Endothelial cell of umbilical vein (primary cell): ENCODE measurements around the gene LACTBL1. TPM values are rescaled to one million over a fixed set of nuclear protein-coding genes. Genes with fewer than 3 reads are reported as not detected.

Experiments
- BruUV-seq: library from RNA; stranded (reverse); fragments of 400-500 nt; replicated peaks from 2 replicates; lab custom pipeline; 2021; lab: Mats Ljungman, UMichigan
- CTCF ChIA-PET: fragments of 300-600, 350-600 bp; sonication (Branson Sonifier 250); formaldehyde crosslinking; loops from one replicate; lab custom pipeline; 2021; ENCODE audit warnings: antibody characterized with exemption, inconsistent platforms; lab: Charles Lee
- POLR2A ChIA-PET: fragments of 300-600, 350-600 bp; sonication (Branson Sonifier 250); formaldehyde crosslinking; loops from one replicate; lab custom pipeline; 2021; ENCODE audit warnings: antibody characterized with exemption, inconsistent platforms; lab: Charles Lee
- DNase-seq: peaks from one replicate; pipeline ENCODE4 v3.0.0-alpha.2; 2011; ENCODE audit warnings: low read depth, low spot score
- FAIRE-seq: peaks from 2 replicates; lab custom pipeline; 2011; peaks lifted over from hg19 to GRCh38; lab: Jason Lieb, UNC
- H2AFZ ChIP-seq: 2 replicates; pipeline ENCODE4 v1.6.0; 2012; ENCODE audit warnings: low read depth, low read length, control low read depth, inconsistent platforms
- H3K27ac ChIP-seq: 2 replicates; pipeline ENCODE4 v1.5.1; 2011; ENCODE audit warnings: low read depth, mild to moderate bottlenecking, control low read depth, low read length, moderate library complexity; ENCODE audit not compliant: insufficient read depth
- H3K27me3 ChIP-seq, 2 experiments: 2 replicates each; pipeline versions ENCODE4 v1.6.0 to v1.6.1; 2011; ENCODE audit warnings: low read length in 2 of 2, mixed read lengths in 1 of 2; ENCODE audit not compliant: control insufficient read depth in 2 of 2, insufficient read depth in 2 of 2
- H3K36me3 ChIP-seq, 2 experiments: 2 replicates in 1 of 2; 3 replicates in 1 of 2; pipeline ENCODE4 v1.5.1; 2011; ENCODE audit warnings: low read length in 2 of 2, mild to moderate bottlenecking in 1 of 2, moderate library complexity in 1 of 2; ENCODE audit not compliant: control insufficient read depth in 2 of 2, insufficient read depth in 2 of 2; ENCODE audit errors: extremely low read depth in 1 of 2
- H3K4me1 ChIP-seq: 3 replicates; pipeline ENCODE4 v1.5.1; 2011; ENCODE audit warnings: mild to moderate bottlenecking, low read length; ENCODE audit not compliant: control insufficient read depth, insufficient read depth; ENCODE audit errors: extremely low read depth
- H3K4me2 ChIP-seq: 2 replicates; pipeline ENCODE4 v1.6.1; 2011; ENCODE audit warnings: low read length, control low read depth, mixed read lengths; ENCODE audit not compliant: insufficient read depth
- H3K4me3 ChIP-seq, 3 experiments: fragments of 200-600 bp in 1 of 3; sonication (generic), shearing (Covaris generic) in 1 of 3; replicated peaks in 1 of 3; 2 replicates each; pipeline ENCODE4 v1.5.1; 2011 to 2016; ENCODE audit warnings: control low read depth in 3 of 3, low read length in 3 of 3, mild to moderate bottlenecking in 2 of 3, inconsistent platforms in 1 of 3, low read depth in 1 of 3, moderate library complexity in 1 of 3; ENCODE audit not compliant: insufficient read depth in 1 of 3
- H3K79me2 ChIP-seq: 2 replicates; pipeline ENCODE4 v1.6.0; 2012; ENCODE audit warnings: low read length, inconsistent platforms; ENCODE audit not compliant: control insufficient read depth, insufficient read depth
- H3K9ac ChIP-seq: replicated peaks from 2 replicates; pipeline ENCODE3; 2011; ENCODE audit warnings: low read length, control low read depth; ENCODE audit not compliant: insufficient read depth; ENCODE audit errors: extremely low read depth
- H3K9me1 ChIP-seq: replicated peaks from 3 replicates; pipeline ENCODE4 v1.6.0; 2011; ENCODE audit warnings: mild to moderate bottlenecking, low read length; ENCODE audit not compliant: control insufficient read depth, insufficient read depth; ENCODE audit errors: extremely low read depth
- H3K9me3 ChIP-seq: replicated peaks from 2 replicates; pipeline ENCODE4 v1.5.1; 2012; ENCODE audit warnings: low read length, inconsistent platforms; ENCODE audit not compliant: control insufficient read depth, insufficient read depth
- H4K20me1 ChIP-seq: replicated peaks from 2 replicates; pipeline ENCODE3; 2011; ENCODE audit warnings: mild to moderate bottlenecking, low read length; ENCODE audit not compliant: control insufficient read depth, insufficient read depth; ENCODE audit errors: extremely low read depth
- CTCF ChIP-seq, 2 donors: IDR thresholded peaks; 1 replicate in 1 of 2; 2 replicates in 1 of 2; pipeline ENCODE4 v1.5.1; 2011; ENCODE audit warnings: low read length in 2 of 2, mild to moderate bottlenecking in 2 of 2, moderate library complexity in 2 of 2, control low read depth in 1 of 2, inconsistent platforms in 1 of 2, low read depth in 1 of 2; ENCODE audit not compliant: insufficient read depth in 1 of 2; ENCODE audit errors: extremely low read depth in 1 of 2
- EZH2 ChIP-seq: IDR thresholded peaks from 2 replicates; pipeline ENCODE4 v1.6.1; 2012; ENCODE audit warnings: borderline replicate concordance, low read depth, mild to moderate bottlenecking, moderate library complexity, low read length, inconsistent platforms; ENCODE audit not compliant: severe bottlenecking
- FOS ChIP-seq: IDR thresholded peaks from 2 replicates; pipeline ENCODE4 v1.6.1; 2011; ENCODE audit warnings: mild to moderate bottlenecking, low read length, moderate library complexity, borderline replicate concordance; ENCODE audit not compliant: insufficient read depth
- GATA2 ChIP-seq: IDR thresholded peaks from 2 replicates; pipeline ENCODE4 v1.7.0; 2011; ENCODE audit warnings: low read depth, mild to moderate bottlenecking, moderate library complexity, mixed read lengths, low read length; ENCODE audit not compliant: insufficient read length, insufficient read depth
- JUN ChIP-seq: IDR thresholded peaks from 2 replicates; pipeline ENCODE4 v1.6.1; 2011; ENCODE audit warnings: borderline replicate concordance, low read depth; ENCODE audit not compliant: insufficient read length, insufficient read depth
- MAX ChIP-seq: IDR thresholded peaks from 2 replicates; pipeline ENCODE4 v1.6.1; 2011; ENCODE audit not compliant: insufficient read depth, insufficient read length
- MYC ChIP-seq: IDR thresholded peaks from one replicate; pipeline ENCODE4 v1.6.1; 2011; ENCODE audit warnings: mild to moderate bottlenecking, low read depth, low read length
- POLR2A ChIP-seq: IDR thresholded peaks from 2 replicates; pipeline ENCODE4 v1.6.1; 2012; ENCODE audit warnings: low read depth, mild to moderate bottlenecking, control low read depth, low read length
- POLR2AphosphoS5 ChIP-seq: IDR thresholded peaks from 2 replicates; pipeline ENCODE4 v1.6.1; 2012; ENCODE audit warnings: low read depth, mild to moderate bottlenecking, control low read depth, low read length, moderate library complexity; ENCODE audit not compliant: insufficient read depth
- dilution Hi-C: fragments of 300-500 bp; cut with MboI; formaldehyde crosslinking; loops from one replicate; pipeline ENCODE4 v1.15.0; 2019; ENCODE audit warnings: low sequenced_read_pairs; ENCODE audit not compliant: extremely low pct_ligation_motif_present
- intact Hi-C: fragments of 100-400 bp; cut with micrococcal nuclease; formaldehyde crosslinking; loops from one replicate; pipeline ENCODE4 v1.10.0; 2022
- polyA plus RNA-seq, 4 experiments: library from polyadenylated mRNA; depleted of rRNA in 3 of 4; stranded (reverse) in 3 of 4; unstranded in 1 of 4; fragments of >200 nt; gene quantifications; 2 replicates each; pipeline versions ENCODE4 v1.2.1 to v1.2.3, GENCODE V29; 2011 to 2012; ENCODE audit warnings: missing spikeins in 1 of 4
- total RNA-seq: library from RNA; stranded (reverse); gene quantifications from 2 replicates; pipeline ENCODE4 v1.2.3, GENCODE V29; 2021

The LACTBL1 gene
- total and polyA plus RNA-seq, 2 donors (not counting 3 experiments of a cell fraction or from before 2014, with no cell fraction given): not detected

- DNase-seq (no peak), FAIRE-seq (no peak)
- H3K79me2 ChIP-seq: no peaks in the 10 kb centered on the region
- H3K27me3 ChIP-seq: peaks cover 4 to 9% of the 10 kb centered on the region in 2 experiments
- POLR2A ChIA-PET: interaction anchor here (0.7 kb wide), 1 partner anchor 100 kb away, joined by 7 read pairs; no protein-coding TSS in a partner anchor
- no peaks in the 10 kb centered on the region for H4K20me1 ChIP-seq
- no peak overlapping the region for H3K4me2 ChIP-seq
- CTCF ChIA-PET: no interaction called here
- H3K27ac ChIP-seq: no peak overlapping the region
- BruUV-seq: no TSS peak
- no peak overlapping the region for H2AFZ ChIP-seq
- H3K4me3 ChIP-seq: no peak overlapping the region
- intact Hi-C loops: no loop called here
- no peaks in the 10 kb centered on the region for H3K36me3 ChIP-seq
- no peaks in the 10 kb centered on the region for H3K9me1 ChIP-seq
- H3K9ac ChIP-seq: no peak overlapping the region
- no peak for TF ChIP-seq EZH2
- dilution Hi-C loops: loop anchor here (25.0 kb wide), 1 partner anchor 297 kb away; the partner anchor contains the start of gene C1QB
- no peaks in the 10 kb centered on the region for H3K9me3 ChIP-seq
- no peaks in the 10 kb centered on the region for H3K4me1 ChIP-seq
Measured at GRCh38 chr1:22959545-22960360, 12.9 kb downstream of the LACTBL1 start.

- H2AFZ ChIP-seq: no peak overlapping the region
- dilution Hi-C loops: loop anchor here (25.0 kb wide), 1 partner anchor 296 kb away; the partner anchor contains the start of gene C1QB
- no peak overlapping the region for H3K4me2 ChIP-seq
- no peak overlapping the region for H3K9ac ChIP-seq
- no peaks in the 10 kb centered on the region for H3K9me3 ChIP-seq
- intact Hi-C loops: no loop called here
- no peak overlapping the region for H3K27ac ChIP-seq
- ChIA-PET CTCF (interaction anchor here (1.2 kb wide), 1 partner anchor 538 kb away, joined by 4 read pairs; no protein-coding TSS in a partner anchor), POLR2A (no interaction called here)
- H3K27me3 ChIP-seq: peaks cover 16 to 20% of the 10 kb centered on the region in 2 experiments
- H3K79me2 ChIP-seq: no peaks in the 10 kb centered on the region
- BruUV-seq: no TSS peak
- FAIRE-seq: no peak
- no peaks in the 10 kb centered on the region for H3K9me1 ChIP-seq
- H3K4me1 ChIP-seq: no peaks in the 10 kb centered on the region
- H3K4me3 ChIP-seq: no peak overlapping the region
- H4K20me1 ChIP-seq: no peaks in the 10 kb centered on the region
- H3K36me3 ChIP-seq: no peaks in the 10 kb centered on the region
- no peak for DNase-seq
- TF ChIP-seq POLR2A: no peak
- no peak for TF ChIP-seq JUN
- no peak for TF ChIP-seq CTCF (IDR thresholded peaks at IDR 0.05; ENCODE audit: extremely low read depth in 1 of 2, insufficient read depth in 1 of 2, low read depth in 1 of 2, low read length in 2 of 2)
- no peak for TF ChIP-seq GATA2
- no peak for TF ChIP-seq POLR2AphosphoS5
- no peak for TF ChIP-seq MAX
- no peak for TF ChIP-seq EZH2
- TF ChIP-seq FOS: no peak
- TF ChIP-seq MYC: no peak
Measured at GRCh38 chr1:22958556-22958955, 14.1 kb downstream of the LACTBL1 start.
